DND-41 (cell line): ENCODE data around the gene GPER1.

Experiments
- CTCF ChIP-seq: IDR thresholded peaks from 2 replicates; pipeline ENCODE4 v1.5.1; 2012; ENCODE audit warnings: borderline replicate concordance, low read length, moderate library complexity, mild to moderate bottlenecking; ENCODE audit not compliant: poor library complexity, severe bottlenecking; ENCODE audit errors: extremely low read depth
- EZH2 ChIP-seq: IDR thresholded peaks from 3 replicates; pipeline ENCODE4 v1.6.1; 2012; ENCODE audit warnings: borderline replicate concordance, low read depth, mild to moderate bottlenecking, moderate library complexity, low read length, inconsistent platforms; ENCODE audit not compliant: severe bottlenecking

DNA sequence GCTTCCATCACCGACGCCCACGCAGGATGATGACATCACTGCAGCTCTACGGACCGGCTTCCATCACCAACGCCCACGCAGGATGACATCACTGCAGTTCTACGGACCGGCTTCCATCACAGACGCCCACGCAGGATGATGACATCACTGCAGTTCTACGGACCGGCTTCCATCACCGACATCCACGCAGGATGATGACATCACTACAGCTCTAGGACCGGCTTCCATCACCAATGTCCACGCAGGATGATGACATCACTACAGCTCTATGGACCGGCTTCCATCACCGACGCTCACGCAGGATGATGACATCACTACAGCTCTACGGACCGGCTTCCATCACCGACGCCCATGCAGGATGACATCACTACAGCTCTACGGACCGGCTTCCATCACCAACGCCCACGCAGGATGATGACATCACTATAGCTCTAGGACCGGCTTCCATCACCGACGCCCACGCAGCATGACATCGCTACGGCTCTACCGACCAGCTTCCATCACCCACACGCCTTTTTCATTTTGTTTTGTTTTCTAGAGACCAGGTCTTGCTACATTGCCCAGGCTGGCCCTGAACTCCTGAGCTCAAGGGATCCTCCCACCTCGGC, 29.5 kb downstream of the GPER1 start:
- no peak for TF ChIP-seq CTCF
- no peak for TF ChIP-seq EZH2
